ENCODE measurements around the gene SLC6A19. TPM values are rescaled to one million over a fixed set of nuclear protein-coding genes. Genes with fewer than 3 reads are reported as not detected.

SLC6A19 gene
- total RNA-seq, 4 donors from 2014 or later: not detected

DNA sequence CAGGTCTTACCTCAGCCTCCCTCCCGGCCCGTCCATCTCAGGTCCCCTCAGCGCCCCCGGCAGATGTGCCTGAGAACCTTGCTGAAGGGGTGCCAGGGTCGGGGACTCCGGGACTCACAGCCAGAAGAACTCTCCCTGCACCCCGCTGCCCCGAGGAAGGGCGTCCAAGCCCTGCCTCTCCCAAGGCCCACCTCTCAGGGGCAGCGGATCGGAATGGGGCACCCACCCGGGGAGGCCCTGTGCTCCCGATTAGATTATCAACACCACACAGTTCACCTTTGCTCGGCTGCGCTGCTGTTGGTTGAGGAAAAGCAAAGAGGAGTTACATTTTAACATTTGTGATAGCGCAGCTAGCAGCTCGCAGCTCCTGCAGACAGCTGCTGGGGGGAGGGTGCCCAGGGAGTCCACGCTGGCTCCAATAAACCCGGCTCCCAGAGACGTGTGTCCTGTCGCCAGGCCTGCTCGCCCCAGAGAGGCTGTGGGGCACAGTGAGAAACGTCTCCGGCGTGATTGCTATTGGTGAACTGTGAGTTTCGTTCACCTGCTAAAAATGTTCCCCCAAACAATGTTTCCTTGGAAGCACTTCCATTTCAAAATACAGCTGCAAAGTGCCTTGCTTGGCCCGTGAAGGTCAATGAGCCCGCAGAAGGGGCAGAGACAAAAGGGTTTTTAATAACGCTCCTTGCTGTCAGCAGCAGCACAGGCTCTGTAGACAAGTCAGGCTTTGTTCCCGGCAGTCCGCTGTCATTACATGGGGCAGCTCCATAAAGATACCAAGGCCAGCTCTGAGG is 18.6 kb upstream of the SLC6A19 start:
- TF ChIP-seq, protein P1, sequence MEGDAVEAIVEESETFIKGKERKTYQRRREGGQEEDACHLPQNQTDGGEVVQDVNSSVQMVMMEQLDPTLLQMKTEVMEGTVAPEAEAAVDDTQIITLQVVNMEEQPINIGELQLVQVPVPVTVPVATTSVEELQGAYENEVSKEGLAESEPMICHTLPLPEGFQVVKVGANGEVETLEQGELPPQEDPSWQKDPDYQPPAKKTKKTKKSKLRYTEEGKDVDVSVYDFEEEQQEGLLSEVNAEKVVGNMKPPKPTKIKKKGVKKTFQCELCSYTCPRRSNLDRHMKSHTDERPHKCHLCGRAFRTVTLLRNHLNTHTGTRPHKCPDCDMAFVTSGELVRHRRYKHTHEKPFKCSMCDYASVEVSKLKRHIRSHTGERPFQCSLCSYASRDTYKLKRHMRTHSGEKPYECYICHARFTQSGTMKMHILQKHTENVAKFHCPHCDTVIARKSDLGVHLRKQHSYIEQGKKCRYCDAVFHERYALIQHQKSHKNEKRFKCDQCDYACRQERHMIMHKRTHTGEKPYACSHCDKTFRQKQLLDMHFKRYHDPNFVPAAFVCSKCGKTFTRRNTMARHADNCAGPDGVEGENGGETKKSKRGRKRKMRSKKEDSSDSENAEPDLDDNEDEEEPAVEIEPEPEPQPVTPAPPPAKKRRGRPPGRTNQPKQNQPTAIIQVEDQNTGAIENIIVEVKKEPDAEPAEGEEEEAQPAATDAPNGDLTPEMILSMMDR (IDR thresholded peaks at IDR 0.05; ENCODE audit: low read depth): no peak

DNA sequence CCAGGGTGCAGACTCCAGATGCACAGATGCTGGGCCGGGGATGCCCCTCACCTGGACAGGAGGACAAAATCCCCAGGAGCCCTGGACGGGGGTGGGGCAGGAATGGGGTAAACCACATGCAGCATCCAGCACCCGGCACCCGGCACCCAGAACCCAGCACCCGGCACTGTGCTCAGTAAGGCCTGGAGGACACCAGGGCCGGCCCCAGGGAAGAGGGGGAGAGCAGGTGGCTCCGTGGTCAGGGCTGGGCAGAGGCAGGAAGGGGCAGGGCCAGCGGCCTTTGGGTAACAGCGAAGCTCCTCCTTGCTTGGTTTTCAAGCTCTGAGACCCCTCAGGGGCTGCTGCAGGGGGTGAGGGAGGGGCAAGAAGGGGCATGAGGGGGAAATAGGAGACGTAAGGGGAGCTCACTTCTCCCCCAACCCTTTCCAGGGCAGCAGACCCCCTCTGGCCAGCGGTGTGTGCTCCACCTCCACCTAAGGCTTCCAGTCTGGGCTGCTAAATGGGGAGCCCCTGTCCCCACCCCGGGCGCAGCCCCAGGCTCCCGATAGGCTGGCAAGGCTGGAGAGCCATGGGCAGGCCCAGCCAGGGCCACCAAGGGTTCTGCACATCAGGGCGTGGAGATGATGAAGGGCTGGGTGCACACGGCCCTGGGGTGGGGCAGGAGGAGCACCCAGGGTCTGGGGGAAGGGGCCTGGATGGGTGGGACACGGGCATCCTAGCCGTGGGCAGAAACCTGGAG is 17.8 kb upstream of the SLC6A19 start:
- TF ChIP-seq, protein P1 (IDR thresholded peaks at IDR 0.05; ENCODE audit: low read depth): no peak

DNA sequence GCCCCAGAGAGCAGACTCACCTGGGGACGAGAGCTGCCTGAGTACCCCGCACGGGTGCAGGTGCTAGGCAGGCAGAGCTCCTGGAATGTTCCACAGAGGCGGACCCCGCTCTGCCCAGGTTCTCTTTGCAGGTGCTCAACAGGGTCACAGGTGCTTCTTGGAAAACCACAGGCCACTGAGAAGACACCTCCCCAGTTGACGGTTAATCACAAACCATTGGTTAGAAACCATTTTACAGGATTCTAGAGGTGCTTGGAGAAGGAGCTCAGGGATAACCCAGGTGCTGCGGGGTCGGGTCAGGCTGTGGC is 17.3 kb upstream of the SLC6A19 start:
- TF ChIP-seq, protein P1 (IDR thresholded peaks at IDR 0.05; ENCODE audit: low read depth): no peak

DNA sequence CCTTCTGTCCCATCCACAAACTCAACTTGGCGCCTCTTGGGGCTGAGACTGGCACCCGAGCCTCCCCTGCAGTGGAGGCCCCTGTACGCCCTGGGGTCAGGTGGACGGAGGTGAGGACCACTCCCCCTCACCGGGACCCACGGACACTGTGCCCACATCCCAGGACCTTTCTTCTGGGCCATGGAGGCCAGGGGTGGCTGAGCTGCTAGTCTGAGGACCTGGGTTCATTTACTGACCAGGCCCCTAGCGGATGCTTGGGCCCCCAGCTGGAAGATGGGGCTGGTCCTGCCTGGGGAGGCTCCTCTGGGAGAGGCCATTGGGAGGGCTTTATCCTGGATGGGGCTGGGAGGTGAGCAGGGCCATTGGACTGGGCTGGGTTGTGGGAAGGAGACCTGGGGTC is 16.9 kb upstream of the SLC6A19 start:
- TF ChIP-seq, protein P1 (IDR thresholded peaks at IDR 0.05; ENCODE audit: low read depth): no peak

DNA sequence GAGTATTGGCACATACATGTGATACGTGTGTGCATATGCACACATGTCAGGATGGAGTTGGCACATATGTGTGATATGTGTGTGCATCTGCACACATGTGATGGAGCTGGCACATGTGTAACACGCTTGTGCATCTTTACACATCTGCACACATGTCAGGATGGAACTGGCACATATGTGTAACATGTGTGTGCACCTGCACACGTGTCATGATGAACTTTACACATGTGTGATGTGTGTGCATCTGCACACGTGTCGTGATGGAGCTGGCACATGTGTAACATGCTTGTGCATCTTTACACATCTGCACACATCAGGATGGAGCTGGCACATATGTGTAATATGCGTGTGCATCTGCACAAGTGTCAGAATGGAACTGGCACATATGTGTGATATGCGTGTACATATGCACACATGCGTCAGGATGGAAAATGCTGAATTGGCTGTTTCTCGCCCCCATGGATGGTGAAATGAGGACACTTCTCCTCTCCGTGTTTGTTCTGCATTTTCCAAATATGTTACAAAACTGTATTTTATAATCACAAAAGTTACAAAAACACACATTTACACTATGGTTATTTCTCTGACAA is 16.3 kb upstream of the SLC6A19 start:
- TF ChIP-seq, protein P1 (IDR thresholded peaks at IDR 0.05; ENCODE audit: low read depth): no peak

DNA sequence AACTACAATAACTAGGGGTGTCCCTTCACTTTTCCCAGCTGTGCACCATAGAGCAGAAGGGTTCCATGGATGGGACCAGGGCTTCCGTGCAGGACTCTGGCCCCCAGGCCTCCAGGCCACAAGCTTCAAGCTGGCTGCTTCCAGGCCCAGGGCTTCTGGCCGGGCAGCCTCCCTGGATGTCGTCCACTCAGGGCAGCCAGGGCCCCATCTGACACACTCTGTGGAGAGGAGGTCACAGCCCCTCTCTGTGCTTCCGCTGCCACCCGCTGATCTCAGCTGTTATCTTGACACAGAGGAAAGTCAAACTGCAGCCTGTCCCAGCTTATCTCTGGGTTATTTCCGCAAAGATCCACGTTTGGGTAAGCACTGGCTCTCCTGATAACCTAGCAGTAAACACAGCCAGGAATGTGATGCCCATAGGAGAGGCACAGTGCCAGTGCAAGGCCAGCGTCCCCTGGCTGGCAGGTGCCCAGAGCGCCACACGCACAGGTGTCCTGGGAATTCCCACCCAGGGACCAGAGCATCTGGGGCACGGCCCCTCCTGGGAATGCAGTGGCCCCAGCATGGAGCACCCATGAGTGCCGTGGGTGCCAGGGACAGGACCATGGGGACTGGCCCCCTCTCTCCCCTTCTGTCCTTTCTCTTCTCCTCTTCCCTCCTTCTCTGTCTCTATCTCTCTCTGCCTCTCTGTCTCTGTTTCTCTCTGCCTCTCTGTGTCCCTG is 15.6 kb upstream of the SLC6A19 start:
- TF ChIP-seq, protein P1 (IDR thresholded peaks at IDR 0.05; ENCODE audit: low read depth): no peak
